Measurements from ENCODE around the gene FBXW2. TPM values are rescaled to one million over a fixed set of nuclear protein-coding genes. Genes with fewer than 3 reads are reported as not detected.

Gene FBXW2
- total RNA-seq, 1 experiment from 2014 or later, result 62.1 TPM

GRCh38 chr9:120829650-120830049, 36.4 kb upstream of the FBXW2 start:
- no peak overlapping the region for H3K4ac ChIP-seq (ENCODE audit: low read depth, low read length)
- H3K56ac ChIP-seq (ENCODE audit: insufficient read length, low read depth, low read length), result no peak overlapping the region
- no peaks in the 10 kb centered on the region for H3K27me3 Mint-ChIP-seq (ENCODE audit: low read depth)
- peak overlapping the region in 1 of 3 experiments; percentile 78; a peak in 1 of 7 replicates for H3K27ac Mint-ChIP-seq
- no peaks in the 10 kb centered on the region for H3K4me1 ChIP-seq (ENCODE audit: insufficient read depth, low read length)
- TF ChIP-seq CTCF (conservative IDR thresholded peaks at IDR 0.05), result no peak
- no peak overlapping the region for H2AK5ac ChIP-seq (ENCODE audit: insufficient read length, low read length)
- H2BK20ac ChIP-seq (ENCODE audit: low read depth, low read length, poor library complexity, severe bottlenecking), result no peak overlapping the region
- H4K8ac ChIP-seq (replicated peaks; ENCODE audit: insufficient read length, low read depth, low read length), result no peak overlapping the region
- H2AFZ ChIP-seq (ENCODE audit: low read length), result no peak overlapping the region
- H4K20me1 ChIP-seq (ENCODE audit: control insufficient read depth, insufficient read depth, insufficient read length), result no peaks in the 10 kb centered on the region
- no peaks in the 10 kb centered on the region for H3K79me2 ChIP-seq (ENCODE audit: insufficient read depth, low read length)
- H3K27ac ChIP-seq (ENCODE audit: insufficient read length, low read depth, low read length), result no peak overlapping the region
- no peak overlapping the region for H3K9ac ChIP-seq (ENCODE audit: extremely low read depth, insufficient read length, low read length)
- H3K14ac ChIP-seq (ENCODE audit: insufficient read depth, low read length), result no peak overlapping the region
- H3K9me3 ChIP-seq (ENCODE audit: control insufficient read depth, low read depth, low read length), result no peaks in the 10 kb centered on the region
- no peak for DNase-seq
- no peaks in the 10 kb centered on the region for H3K23me2 ChIP-seq (ENCODE audit: insufficient read length, low read depth, low read length, poor library complexity, severe bottlenecking)
- peaks cover 14 to 72% (median 61%) of the 10 kb centered on the region in 3 experiments; a peak in 6 of 7 replicates for H3K36me3 Mint-ChIP-seq (ENCODE audit: insufficient read depth in 1 of 3, low read depth in 3 of 3)
- H2BK12ac ChIP-seq (ENCODE audit: insufficient read length, low read depth, low read length), result no peak overlapping the region
- H3K79me1 ChIP-seq (ENCODE audit: insufficient read depth, low read depth, low read length, poor library complexity, severe bottlenecking), result no peaks in the 10 kb centered on the region
- no peak overlapping the region for H4K5ac ChIP-seq (ENCODE audit: insufficient read length, low read depth, low read length)
- H3K4me3 Mint-ChIP-seq, result no peak overlapping the region
- H3K9me3 Mint-ChIP-seq, result no peaks in the 10 kb centered on the region
- H2BK120ac ChIP-seq (ENCODE audit: low read depth, low read length, poor library complexity, severe bottlenecking), result no peak overlapping the region
- no peak overlapping the region for H3T11ph ChIP-seq (ENCODE audit: low read length)
- no peak overlapping the region for H3K4me2 ChIP-seq (ENCODE audit: insufficient read depth, insufficient read length, low read length)
- H3K18ac ChIP-seq (ENCODE audit: insufficient read length, low read depth, low read length), result no peak overlapping the region
- no peaks in the 10 kb centered on the region for H3K27me3 ChIP-seq (ENCODE audit: insufficient read depth, low read length)
- H3K23ac ChIP-seq (ENCODE audit: insufficient read length, low read depth, low read length), result no peak overlapping the region
- peaks cover 2 to 3% of the 10 kb centered on the region in 2 experiments; a peak in 1 of 4 replicates for H3K4me1 Mint-ChIP-seq
- WGBS (ENCODE audit: extremely low coverage, insufficient read length, low lambda C conversion rate), result no CpG with 5 or more reads among the region's 1 CpG
- H4K91ac ChIP-seq (ENCODE audit: insufficient read length, low read depth, low read length), result no peak overlapping the region
- H2BK15ac ChIP-seq (ENCODE audit: low read depth, low read length), result no peak overlapping the region
- no peak overlapping the region for H2BK5ac ChIP-seq (ENCODE audit: insufficient read length, low read length)

All from H9 (cell line).